ENCODE results near the gene AKIRIN2.
"Not testable (repeated sequence)": the region's sequence is repeated elsewhere in the genome, so short reads cannot be mapped to it uniquely, and the experiment has no call there.

Gene AKIRIN2

GRCh38 chr6:87692086-87692485 lies 9.9 kb downstream of the AKIRIN2 start:
- no peak for DNase-seq (ENCODE audit: low read depth)
- TF ChIP-seq CTCF (conservative IDR thresholded peaks at IDR 0.05; ENCODE audit: low read length): no peak
- no peak overlapping the region for H3K4me3 ChIP-seq (ENCODE audit: low read length)

- no peak for TF ChIP-seq CTCF (conservative IDR thresholded peaks at IDR 0.05; ENCODE audit: low read length)
- no peak for DNase-seq (ENCODE audit: low read depth)
- H3K4me3 ChIP-seq (ENCODE audit: low read length): no peak overlapping the region
These were observed 11.6 kb downstream of the AKIRIN2 start for GRCh38 chr6:87690441-87690840.

- not testable (repeated sequence) for H3K4me3 ChIP-seq (ENCODE audit: low read length)
These were observed 14.1 kb downstream of the AKIRIN2 start for GRCh38 chr6:87687893-87688292.

GRCh38 chr6:87687296-87687695 lies 14.7 kb downstream of the AKIRIN2 start:
- no peak for TF ChIP-seq CTCF (conservative IDR thresholded peaks at IDR 0.05; ENCODE audit: low read length)
- no peak overlapping the region for H3K4me3 ChIP-seq (ENCODE audit: low read length)
- no peak for DNase-seq (ENCODE audit: low read depth)

More at GRCh38 chr6:87687893-87688292, 14.1 kb downstream of the AKIRIN2 start:
- DNase-seq (ENCODE audit: low read depth): not testable (repeated sequence)

GRCh38 chr6:87686636-87687205 lies 15.3 kb downstream of the AKIRIN2 start:
- not testable (repeated sequence) for H3K4me3 ChIP-seq (ENCODE audit: low read length); DNase-seq (ENCODE audit: low read depth)

GRCh38 chr6:87684895-87685654 lies 17.0 kb downstream of the AKIRIN2 start:
- no peak for TF ChIP-seq CTCF (conservative IDR thresholded peaks at IDR 0.05; ENCODE audit: low read length)
- H3K4me3 ChIP-seq (ENCODE audit: low read length): no peak overlapping the region
- DNase-seq (ENCODE audit: low read depth): peak; percentile 43

GRCh38 chr6:87683890-87684289 lies 18.1 kb downstream of the AKIRIN2 start:
- no peak for TF ChIP-seq CTCF (conservative IDR thresholded peaks at IDR 0.05; ENCODE audit: low read length)
- no peak overlapping the region for H3K4me3 ChIP-seq (ENCODE audit: low read length)
- DNase-seq (ENCODE audit: low read depth): no peak

- DNase-seq (ENCODE audit: low read depth): peak; percentile 30
- no peak overlapping the region for H3K4me3 ChIP-seq (ENCODE audit: low read length)
- TF ChIP-seq CTCF (conservative IDR thresholded peaks at IDR 0.05; ENCODE audit: low read length): no peak
These were observed 19.7 kb downstream of the AKIRIN2 start for GRCh38 chr6:87682310-87682709.

All from AG10803 (cell line).